Measurements from ENCODE around the gene MLH3.

GRCh38 chr14:74977164-74977900, 73.9 kb downstream of the MLH3 start:
- TF ChIP-seq, protein P1, sequence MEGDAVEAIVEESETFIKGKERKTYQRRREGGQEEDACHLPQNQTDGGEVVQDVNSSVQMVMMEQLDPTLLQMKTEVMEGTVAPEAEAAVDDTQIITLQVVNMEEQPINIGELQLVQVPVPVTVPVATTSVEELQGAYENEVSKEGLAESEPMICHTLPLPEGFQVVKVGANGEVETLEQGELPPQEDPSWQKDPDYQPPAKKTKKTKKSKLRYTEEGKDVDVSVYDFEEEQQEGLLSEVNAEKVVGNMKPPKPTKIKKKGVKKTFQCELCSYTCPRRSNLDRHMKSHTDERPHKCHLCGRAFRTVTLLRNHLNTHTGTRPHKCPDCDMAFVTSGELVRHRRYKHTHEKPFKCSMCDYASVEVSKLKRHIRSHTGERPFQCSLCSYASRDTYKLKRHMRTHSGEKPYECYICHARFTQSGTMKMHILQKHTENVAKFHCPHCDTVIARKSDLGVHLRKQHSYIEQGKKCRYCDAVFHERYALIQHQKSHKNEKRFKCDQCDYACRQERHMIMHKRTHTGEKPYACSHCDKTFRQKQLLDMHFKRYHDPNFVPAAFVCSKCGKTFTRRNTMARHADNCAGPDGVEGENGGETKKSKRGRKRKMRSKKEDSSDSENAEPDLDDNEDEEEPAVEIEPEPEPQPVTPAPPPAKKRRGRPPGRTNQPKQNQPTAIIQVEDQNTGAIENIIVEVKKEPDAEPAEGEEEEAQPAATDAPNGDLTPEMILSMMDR (IDR thresholded peaks at IDR 0.05 in 4 of 5, conservative IDR thresholded peaks at IDR 0.05 in 1 of 5), result no peak
- TF ChIP-seq POLR2A (IDR thresholded peaks at IDR 0.05), result no peak
